AG04449 (cell line): ENCODE results near the gene CPA2.

Experiments
- CTCF ChIA-PET: fragments of 350-600 bp; formaldehyde crosslinking; extraction: SDS; loops from one replicate; lab custom pipeline; 2021; ENCODE audit warnings: antibody characterized with exemption; lab: Yijun Ruan, JAX
- POLR2A ChIA-PET: fragments of 400-600, 350-600 bp; formaldehyde crosslinking; extraction: SDS; loops from one replicate; lab custom pipeline; 2020; ENCODE audit warnings: antibody characterized with exemption, inconsistent platforms; lab: Yijun Ruan, JAX
- DNase-seq: peaks from one replicate; pipeline ENCODE4 v3.0.0-alpha.2; 2010; ENCODE audit warnings: low read depth, low spot score
- H3K4me3 ChIP-seq: 2 replicates; pipeline ENCODE4 v1.5.1; 2011; ENCODE audit warnings: low read depth, mild to moderate bottlenecking, control low read depth, low read length
- TF ChIP-seq, protein P1 (sequence below): IDR thresholded peaks from one replicate; pipeline ENCODE4 v1.5.1; 2011; ENCODE audit warnings: mild to moderate bottlenecking, moderate library complexity, low read length, control low read depth, inconsistent platforms; ENCODE audit not compliant: insufficient read depth; ENCODE audit errors: missing control alignments

Gene CPA2

DNA sequence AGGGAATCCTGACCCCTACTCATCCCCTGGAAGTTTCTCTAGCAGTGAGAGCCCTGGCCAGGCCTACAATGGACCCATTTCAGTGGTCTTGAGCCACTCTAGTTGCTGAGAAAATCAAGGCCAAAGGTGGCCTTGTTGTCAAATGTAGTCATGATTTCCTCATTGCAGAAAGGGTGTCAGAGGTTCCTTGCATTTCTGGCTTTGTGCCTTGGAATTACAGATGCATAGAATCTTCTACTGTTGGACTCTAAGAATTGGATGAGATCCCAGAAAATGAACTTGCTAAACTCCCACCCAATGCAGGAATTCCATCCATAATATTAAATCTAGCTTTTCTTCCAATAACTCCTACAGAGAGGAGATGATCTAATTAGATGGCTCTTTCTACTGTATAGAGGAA, 12.2 kb downstream of the CPA2 start:
- TF ChIP-seq, protein P1, sequence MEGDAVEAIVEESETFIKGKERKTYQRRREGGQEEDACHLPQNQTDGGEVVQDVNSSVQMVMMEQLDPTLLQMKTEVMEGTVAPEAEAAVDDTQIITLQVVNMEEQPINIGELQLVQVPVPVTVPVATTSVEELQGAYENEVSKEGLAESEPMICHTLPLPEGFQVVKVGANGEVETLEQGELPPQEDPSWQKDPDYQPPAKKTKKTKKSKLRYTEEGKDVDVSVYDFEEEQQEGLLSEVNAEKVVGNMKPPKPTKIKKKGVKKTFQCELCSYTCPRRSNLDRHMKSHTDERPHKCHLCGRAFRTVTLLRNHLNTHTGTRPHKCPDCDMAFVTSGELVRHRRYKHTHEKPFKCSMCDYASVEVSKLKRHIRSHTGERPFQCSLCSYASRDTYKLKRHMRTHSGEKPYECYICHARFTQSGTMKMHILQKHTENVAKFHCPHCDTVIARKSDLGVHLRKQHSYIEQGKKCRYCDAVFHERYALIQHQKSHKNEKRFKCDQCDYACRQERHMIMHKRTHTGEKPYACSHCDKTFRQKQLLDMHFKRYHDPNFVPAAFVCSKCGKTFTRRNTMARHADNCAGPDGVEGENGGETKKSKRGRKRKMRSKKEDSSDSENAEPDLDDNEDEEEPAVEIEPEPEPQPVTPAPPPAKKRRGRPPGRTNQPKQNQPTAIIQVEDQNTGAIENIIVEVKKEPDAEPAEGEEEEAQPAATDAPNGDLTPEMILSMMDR, result no peak
- DNase-seq, result peak; percentile 89
- no peak overlapping the region for H3K4me3 ChIP-seq
- ChIA-PET CTCF (interaction anchor here (0.6 to 4.1 kb wide), 20 partner anchors 9 to 444 kb away, joined by 3 to 47 read pairs (median 4); partner anchors contain the start of genes CPA2, CPA4 and CPA5), POLR2A (interaction anchor here (1.4 kb wide), 1 partner anchor 14 kb away, joined by 3 read pairs; the partner anchor contains the start of gene CPA4)

DNA sequence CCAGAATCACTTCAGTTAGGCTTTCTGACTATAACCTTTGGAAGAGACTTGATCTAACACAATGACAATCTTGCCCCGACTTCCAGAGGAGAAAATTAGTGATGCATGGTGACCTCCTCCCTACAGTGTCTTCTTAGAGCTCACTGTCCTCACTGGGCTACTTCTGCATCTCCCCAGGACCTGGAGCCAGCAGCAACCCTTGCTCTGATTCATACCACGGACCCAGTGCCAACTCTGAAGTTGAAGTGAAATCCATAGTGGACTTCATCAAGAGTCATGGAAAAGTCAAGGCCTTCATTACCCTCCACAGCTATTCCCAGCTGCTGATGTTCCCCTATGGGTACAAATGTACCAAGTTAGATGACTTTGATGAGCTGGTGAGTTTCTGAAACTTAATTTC, 12.6 kb downstream of the CPA2 start:
- no peak overlapping the region for H3K4me3 ChIP-seq
- CTCF ChIA-PET, result interaction anchor here (1.1 to 4.1 kb wide), 4 partner anchors 10 to 152 kb away, joined by 3 to 47 read pairs (median 4); partner anchors contain the start of gene CPA4
- TF ChIP-seq, protein P1, result no peak
- POLR2A ChIA-PET, result interaction anchor here (1.1 to 1.4 kb wide), 2 partner anchors 13 to 15 kb away, joined by 3 read pairs; partner anchors contain the start of gene CPA4
- DNase-seq, result no peak

DNA sequence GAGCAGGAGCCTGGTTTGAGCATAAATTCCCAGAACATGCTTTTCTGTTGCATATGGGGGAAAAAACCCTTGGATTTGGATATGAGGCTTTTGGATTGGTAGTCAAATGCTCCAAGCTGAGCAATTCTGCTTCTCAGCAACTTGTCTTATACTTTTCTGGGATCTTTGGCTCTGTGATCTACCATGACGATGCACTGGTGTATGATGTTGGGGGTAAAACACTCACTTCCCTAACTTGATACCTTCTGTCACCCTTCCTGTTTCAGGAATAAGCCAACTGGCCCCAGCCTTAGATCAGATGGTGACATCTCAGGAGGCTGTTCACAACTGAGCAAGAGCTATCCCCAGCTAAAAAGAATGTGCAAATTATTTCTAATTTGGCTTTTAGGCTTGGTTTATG, 13.2 kb downstream of the CPA2 start:
- ChIA-PET POLR2A (interaction anchor here (1.1 to 1.4 kb wide), 2 partner anchors 13 to 14 kb away, joined by 3 read pairs; partner anchors contain the start of gene CPA4), CTCF (interaction anchor here (1.1 to 4.1 kb wide), 2 partner anchors 9 to 13 kb away, joined by 3 to 47 read pairs; partner anchors contain the start of gene CPA4)
- TF ChIP-seq, protein P1, result no peak
- no peak for DNase-seq
- H3K4me3 ChIP-seq, result no peak overlapping the region

- ChIA-PET POLR2A (no interaction called here), CTCF (no interaction called here)
- TF ChIP-seq, protein P1, result no peak
- H3K4me3 ChIP-seq, result no peak overlapping the region
- no peak for DNase-seq
Observed at GRCh38 chr7:130281260-130281659, 14.6 kb downstream of the CPA2 start.

DNA sequence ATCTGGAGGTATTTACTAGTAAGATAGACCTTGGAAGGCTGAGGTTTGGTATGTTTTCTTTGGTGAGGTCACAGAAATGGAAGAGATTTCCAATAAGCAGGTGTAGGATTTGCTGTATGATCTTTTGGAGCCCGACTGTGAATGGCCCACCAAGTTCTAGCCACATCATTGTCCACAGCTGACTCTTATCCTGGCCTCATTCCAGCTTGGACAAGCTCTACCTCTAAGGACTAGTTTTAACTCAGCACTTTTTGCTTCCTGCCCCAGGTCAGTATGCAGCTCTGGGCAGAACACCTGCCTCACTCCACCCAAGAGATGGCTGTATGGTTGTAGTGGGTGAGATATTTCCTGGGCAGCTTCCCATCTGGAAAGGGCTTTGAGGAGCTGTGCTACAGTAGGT, 20.2 kb downstream of the CPA2 start:
- DNase-seq, result no peak
- TF ChIP-seq, protein P1, result no peak
- ChIA-PET CTCF (interaction anchor here (2.9 kb wide), 1 partner anchor 9 kb away, joined by 19 read pairs; no protein-coding TSS in a partner anchor), POLR2A (no interaction called here)
- no peak overlapping the region for H3K4me3 ChIP-seq

- ChIA-PET POLR2A (no interaction called here), CTCF (interaction anchor here (0.9 to 2.9 kb wide), 2 partner anchors 8 to 11 kb away, joined by 3 to 19 read pairs; no protein-coding TSS in a partner anchor)
- TF ChIP-seq, protein P1, result no peak
- DNase-seq, result no peak
- H3K4me3 ChIP-seq, result no peak overlapping the region
Observed at GRCh38 chr7:130288168-130288567, 21.5 kb downstream of the CPA2 start.
